GM19238 (cell line): ENCODE data around the gene TMEM174.

Experiments
- DNase-seq: peaks from one replicate; pipeline ENCODE4 v3.0.0; 2011; ENCODE audit warnings: low spot score; ENCODE audit not compliant: insufficient read length

TMEM174 gene

GRCh38 chr5:73172951-73173350, at the start of gene TMEM174:
Gene TMEM174, plus strand, starts transcription at chr5:73173193. Its CDS starts 51 bp downstream, at chr5:73173244.
- no peak for DNase-seq

GRCh38 chr5:73125289-73125688, 47.7 kb upstream of the TMEM174 start:
- no peak for DNase-seq

- no peak for DNase-seq
Measured at GRCh38 chr5:73126381-73126780, 46.6 kb upstream of the TMEM174 start.

GRCh38 chr5:73126957-73127356, 46.0 kb upstream of the TMEM174 start:
- DNase-seq, result no peak

GRCh38 chr5:73129143-73129542, 43.9 kb upstream of the TMEM174 start:
- DNase-seq, result no peak

GRCh38 chr5:73130811-73131210, 42.2 kb upstream of the TMEM174 start:
- DNase-seq, result no peak

- no peak for DNase-seq
Measured at GRCh38 chr5:73131711-73132425, 41.1 kb upstream of the TMEM174 start.

- DNase-seq, result no peak
Measured at GRCh38 chr5:73132759-73133158, 40.2 kb upstream of the TMEM174 start.

GRCh38 chr5:73135021-73135420, 38.0 kb upstream of the TMEM174 start:
- no peak for DNase-seq

- no peak for DNase-seq
Measured at GRCh38 chr5:73135429-73136054, 37.5 kb upstream of the TMEM174 start.

GRCh38 chr5:73136055-73136562, 36.9 kb upstream of the TMEM174 start:
- no peak for DNase-seq

GRCh38 chr5:73137563-73138530, 35.1 kb upstream of the TMEM174 start:
- DNase-seq, result no peak

GRCh38 chr5:73139485-73139884, 33.5 kb upstream of the TMEM174 start:
- no peak for DNase-seq

- no peak for DNase-seq
Measured at GRCh38 chr5:73140801-73141200, 32.2 kb upstream of the TMEM174 start.

GRCh38 chr5:73142035-73142434, 31.0 kb upstream of the TMEM174 start:
- DNase-seq, result no peak

GRCh38 chr5:73143716-73144115, 29.3 kb upstream of the TMEM174 start:
- no peak for DNase-seq

- DNase-seq, result no peak
Measured at GRCh38 chr5:73149540-73149939, 23.5 kb upstream of the TMEM174 start.

- no peak for DNase-seq
Measured at GRCh38 chr5:73150876-73151275, 22.1 kb upstream of the TMEM174 start.

GRCh38 chr5:73151766-73152410, 21.1 kb upstream of the TMEM174 start:
- no peak for DNase-seq

- DNase-seq, result no peak
Measured at GRCh38 chr5:73152411-73153388, 20.3 kb upstream of the TMEM174 start.
